Activated gamma-delta T cell treated with Interleukin-2 at 50 U/mL for 16 hours (primary cell): ENCODE results near the gene KRT36.

ENCODE experiments used
- DNase-seq: peaks from one replicate; pipeline ENCODE4 v3.0.0-alpha.2; 2020

The KRT36 gene

DNA sequence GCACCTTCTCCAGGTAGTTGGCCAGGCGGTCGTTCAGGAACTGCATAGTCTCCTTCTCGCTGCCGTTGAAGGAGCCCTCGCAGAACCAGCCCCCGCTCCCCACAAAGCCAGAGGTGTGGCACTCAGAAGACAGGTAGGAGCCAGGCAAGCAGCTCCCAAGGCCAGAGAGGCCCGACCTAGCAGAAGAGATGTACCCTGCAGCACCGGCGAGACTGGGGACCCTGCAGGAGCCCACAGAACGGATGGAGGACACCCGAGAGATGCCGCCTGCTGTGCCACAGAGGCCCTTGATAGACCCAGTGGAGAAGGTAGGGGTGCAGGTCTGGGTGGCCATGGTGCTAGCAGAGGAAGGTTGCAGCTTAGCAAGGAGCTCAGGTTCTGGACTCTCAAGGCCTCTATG, at the start of gene KRT36:
Gene KRT36 (minus strand): TSS at position 380 of the 400 bp plus-strand sequence. CDS start 46 bp downstream, at position 334.
- no peak for DNase-seq

DNA sequence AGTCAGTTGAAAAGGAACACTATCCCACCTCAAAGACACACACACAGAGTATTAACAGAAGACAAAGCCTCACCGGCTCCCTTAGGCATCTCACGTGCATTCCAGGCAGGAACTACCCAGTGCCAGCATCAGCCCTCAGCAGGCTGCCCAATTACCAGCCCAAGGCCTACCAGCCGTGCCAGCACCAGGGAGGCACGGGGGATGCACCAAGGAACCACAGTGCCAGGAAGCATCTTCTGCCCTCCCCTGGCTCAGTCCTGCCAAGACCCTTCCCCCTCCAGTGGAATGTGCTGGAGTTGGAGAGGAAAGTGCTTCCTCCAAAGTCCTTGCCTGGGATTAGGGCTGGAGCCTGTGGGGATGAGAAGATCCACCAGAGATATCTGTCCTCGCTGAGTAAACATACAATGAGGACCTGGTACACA, 49.4 kb upstream of the KRT36 start:
- DNase-seq = no peak

DNA sequence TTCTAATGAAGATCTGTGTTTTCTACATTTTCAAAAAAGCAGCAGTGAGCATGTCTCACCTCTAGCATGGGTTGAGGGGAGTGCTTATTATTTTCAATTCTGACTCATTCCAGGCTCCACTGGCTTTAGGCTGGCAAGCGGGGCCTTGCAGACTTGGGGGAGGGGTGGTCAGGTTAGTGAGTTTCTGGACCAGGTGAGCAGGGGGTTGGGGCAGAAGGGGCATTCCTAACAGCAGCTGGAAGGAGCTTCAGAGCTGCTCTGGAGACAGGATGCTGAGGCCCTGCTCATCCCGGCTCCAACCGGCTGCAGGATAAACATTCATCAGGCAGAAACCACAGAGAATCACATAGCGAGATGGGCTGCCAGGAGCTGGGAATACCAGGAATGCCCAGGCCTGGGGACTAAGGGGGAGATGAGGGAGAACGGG, 48.9 kb upstream of the KRT36 start:
- DNase-seq = no peak

DNA sequence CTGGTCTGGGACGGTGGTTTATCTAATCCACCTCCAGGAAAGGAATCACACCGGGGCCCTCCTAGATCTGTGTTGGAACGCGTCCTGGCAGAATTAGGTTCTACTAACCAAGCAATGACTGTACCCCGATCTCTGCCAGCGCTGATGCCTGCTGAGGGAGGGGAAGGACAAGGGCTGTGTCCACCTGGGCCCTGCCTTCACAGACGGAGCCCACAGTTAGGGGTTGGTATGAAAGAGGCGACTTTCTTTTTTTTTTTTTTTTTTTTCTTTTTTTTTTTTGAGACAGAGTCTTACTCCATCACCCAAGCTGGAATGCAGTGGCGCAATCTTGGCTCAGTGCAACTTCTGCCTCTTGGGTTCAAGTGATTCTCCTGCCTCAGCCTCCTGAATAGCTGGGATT, 48.3 kb upstream of the KRT36 start:
- DNase-seq = no peak

DNA sequence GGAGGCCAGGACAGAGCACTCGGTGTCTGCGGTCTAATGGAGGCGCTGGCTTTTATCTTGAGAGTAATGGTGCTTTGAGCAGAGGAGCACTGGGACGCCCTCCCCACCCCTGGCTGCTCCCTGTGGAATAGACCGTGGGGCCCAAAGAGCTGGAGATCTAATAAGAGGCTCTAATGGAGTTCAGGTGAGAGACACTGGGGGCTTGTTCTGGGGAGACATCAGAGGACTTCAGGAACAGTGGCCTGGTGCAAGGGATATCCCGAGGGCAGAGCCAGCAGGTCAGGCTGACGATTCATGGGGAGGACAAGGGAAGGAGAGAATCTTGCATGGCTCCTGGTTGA, 47.9 kb upstream of the KRT36 start:
- DNase-seq = no peak

DNA sequence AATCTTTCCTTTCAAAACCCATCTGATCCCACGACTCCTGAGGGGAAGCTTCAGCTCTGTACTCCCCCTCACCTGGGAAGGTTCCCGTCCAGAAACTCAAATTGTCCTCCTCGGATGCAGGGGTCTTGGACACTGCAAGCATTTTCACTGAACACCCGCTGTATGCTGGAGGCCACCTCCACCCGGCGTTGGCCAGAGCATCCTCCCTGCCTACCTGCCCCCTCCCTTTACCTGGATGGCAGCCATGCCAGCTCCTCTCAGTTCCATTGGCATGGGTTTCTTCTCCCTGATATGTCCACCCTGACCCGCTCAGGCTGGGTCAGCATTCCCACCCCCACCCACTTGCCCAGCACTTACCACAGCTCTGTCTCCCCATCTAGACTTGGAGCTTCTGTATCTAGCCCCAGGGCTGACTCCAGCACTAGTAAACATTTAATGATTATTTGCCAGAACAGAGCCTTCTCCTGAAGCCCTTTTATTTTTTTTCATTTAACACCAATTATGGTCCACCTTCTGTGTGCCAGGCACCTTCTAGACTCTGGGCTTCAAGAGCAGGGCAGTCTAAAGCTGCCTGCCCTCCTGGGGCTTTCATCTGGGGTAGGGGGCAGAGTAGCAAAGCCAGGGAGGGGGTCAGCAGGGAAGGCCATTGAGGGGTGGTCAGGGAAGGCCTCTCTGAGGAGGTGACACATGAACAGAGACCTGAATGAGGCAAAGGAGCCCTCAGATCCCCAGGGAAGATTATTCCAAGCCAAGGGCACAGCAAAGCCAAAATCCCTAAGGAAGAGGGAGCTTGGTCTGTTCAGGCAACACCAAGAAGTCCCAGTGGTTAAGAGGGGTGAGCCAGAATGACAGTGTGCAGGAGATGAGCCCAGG, 47.3 kb upstream of the KRT36 start:
- no peak for DNase-seq

DNA sequence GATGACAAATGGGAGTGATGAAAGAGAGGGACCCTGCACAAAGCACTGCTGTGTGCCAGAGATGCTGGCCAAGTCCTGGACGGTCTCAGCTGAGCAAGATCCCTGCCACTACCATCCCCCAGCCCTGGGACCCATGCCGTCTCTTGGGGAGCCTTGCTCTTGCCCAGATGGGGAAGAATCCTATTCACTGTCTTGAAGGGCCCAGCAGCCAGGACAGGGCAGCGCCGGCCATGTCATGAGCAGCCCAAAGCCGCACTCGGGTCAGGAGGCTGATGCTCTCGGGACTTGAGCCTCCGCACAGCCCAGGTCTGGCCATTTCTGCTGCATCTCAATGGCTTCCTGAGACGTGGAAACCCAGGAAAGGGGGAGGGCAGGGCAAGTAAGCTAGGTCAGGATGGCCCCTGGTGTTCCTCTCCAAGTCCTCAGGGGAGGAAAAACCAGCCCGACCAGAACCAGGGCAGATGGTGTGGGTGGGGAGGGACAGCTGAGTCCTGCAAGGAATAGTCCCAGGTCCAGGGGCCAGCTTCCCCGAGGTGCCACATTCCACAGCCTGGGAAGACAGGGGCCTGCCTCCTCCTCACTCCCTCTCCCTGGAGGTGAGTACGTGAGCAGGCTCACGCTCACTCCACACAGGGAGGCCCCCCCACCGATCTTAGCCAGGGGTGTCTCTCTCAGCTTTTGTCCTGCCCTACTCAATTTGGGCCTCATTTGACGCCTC, 46.2 kb upstream of the KRT36 start:
- no peak for DNase-seq

DNA sequence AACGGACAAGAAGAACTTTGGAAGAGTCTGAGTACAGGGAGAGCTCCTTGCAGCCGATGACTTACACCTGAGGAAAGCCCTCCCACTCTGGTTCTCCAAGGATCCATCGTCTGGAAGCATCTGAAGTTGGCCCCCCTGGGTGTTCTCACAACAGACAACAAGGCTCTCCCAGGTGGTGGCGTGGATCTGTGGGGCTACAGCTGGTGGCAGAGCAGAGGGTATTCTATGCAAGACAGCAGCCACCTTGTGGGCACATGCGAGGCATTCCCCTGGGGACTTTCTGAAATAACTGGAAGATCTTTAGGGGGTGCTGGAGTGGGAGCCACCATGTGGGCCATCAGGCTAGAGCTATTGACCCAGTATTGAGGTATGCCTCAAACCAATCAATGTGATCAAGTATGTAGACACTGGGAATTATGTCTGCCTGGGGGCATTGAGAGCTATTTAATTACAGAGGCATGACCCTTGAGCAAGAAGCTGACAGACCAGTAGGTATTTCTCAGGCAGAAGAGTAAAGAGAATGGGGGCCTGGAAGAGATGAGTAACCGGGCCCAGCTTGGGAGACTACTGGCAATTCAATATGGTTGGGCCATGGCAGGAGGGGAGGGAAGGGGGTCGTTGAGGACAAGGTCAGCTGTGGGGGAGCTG, 45.3 kb upstream of the KRT36 start:
- DNase-seq = no peak

DNA sequence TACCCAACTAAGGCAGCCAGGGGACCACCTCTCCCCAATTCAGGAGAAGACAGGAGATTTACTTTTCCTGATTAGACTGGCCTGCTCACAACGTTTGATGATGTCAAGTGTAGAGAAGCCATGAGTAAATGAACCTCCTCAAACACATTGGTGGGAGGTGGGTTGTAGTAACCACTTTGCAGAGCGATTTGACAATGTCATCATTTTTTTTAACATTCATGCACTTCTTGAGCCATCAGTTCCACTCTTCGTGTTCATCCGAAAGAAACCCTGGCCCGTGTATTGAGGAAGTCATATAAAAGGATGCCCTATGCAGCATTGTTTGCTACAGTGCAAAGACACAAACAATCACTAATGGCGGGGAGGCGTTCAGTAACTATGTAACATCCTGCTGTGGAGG, 43.9 kb upstream of the KRT36 start:
- DNase-seq = no peak

DNA sequence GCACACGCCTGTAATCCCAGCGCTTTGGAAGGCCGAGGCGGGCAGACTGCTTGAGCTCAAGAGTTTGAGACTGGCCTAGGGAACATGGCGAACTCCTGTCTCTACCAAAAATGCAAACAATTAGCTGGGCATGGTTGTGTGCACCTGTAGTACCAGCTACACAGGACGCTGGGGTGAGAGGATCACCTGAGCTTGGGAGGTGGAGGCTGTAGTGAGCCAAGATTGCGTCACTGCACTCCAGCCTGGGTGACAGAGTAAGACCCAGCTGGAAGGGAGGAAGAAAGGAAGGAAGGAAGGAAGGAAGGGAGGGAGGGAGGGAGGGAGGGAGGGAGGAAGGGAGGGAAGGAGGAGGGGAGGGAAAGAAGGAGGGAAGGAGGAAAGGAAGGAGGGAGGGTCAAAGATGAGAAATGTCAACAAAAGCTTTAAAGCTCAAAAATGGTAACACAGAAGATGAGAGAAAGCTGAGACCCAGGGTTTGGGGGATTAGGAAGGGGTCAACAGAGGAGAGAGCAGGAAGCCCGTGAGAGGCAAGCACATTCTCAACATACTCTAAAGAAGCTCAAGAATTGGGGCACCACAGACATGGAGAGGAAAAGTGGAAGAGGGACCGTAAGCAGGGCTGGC, 43.3 kb upstream of the KRT36 start:
- no peak for DNase-seq

DNA sequence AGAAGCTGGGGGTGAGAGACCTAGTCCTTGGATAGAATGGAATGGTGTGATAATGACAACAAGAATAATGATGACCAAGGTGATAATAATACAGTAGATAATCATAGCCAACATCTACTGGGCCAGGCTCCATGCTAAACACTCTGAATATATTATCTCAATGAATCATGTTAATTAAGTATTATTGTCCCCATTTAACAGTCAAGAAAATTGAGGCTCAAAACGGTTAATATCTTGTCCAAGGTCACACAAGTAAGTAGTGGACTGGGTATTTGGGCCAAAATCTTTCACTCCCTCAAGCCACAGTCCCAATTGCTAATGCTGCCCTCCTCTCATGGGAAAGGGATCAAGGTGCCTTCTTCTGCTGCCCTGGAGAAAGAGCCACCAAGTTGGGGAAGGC, 42.3 kb upstream of the KRT36 start:
- no peak for DNase-seq

DNA sequence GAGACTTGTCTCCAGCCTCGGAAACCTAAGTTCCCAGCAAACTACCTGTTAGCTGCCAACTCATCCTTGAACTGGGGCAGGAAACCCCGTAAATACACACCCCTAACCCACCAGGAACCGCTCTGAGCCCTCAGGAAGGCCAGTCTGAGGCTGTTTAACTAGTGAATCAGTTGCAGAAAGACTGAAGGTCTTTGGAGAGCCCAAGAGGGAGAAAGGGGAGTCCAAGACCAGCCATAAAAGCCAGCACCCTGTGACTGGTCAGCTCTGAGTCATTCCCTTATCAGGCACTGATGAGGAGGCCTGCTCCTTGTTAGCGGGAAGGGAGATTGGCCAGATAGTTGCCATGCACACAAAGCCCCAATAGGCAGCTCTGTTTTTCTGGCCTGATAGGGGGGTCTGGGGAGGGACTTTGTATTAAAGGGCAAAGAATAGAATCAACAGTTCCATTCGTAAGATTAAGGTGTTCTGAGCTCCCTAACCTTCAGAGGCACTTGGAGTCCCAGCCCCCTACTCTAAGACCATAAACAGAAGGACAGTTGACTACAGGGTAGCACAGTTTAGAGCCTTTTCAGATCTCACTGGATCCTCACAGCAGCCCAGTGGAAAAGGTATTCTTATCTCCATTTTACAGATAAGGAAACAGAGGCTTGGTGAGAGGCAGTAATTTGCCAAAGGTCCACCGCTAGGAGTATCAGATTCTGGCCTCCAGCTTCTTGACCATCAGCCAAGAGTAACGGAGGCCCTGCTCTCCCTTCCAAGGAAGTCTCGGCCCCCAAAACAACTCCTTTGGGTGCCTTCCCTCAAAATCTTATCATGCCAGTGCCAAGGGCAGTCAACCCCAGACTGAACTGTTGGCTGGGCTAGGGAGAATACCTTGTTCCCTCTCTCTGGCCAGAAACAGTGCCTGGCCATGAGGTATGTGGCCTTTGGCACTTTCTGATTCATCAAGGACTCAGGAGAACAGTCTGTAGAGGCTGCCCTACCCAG, 40.6 kb upstream of the KRT36 start:
- DNase-seq = no peak

DNA sequence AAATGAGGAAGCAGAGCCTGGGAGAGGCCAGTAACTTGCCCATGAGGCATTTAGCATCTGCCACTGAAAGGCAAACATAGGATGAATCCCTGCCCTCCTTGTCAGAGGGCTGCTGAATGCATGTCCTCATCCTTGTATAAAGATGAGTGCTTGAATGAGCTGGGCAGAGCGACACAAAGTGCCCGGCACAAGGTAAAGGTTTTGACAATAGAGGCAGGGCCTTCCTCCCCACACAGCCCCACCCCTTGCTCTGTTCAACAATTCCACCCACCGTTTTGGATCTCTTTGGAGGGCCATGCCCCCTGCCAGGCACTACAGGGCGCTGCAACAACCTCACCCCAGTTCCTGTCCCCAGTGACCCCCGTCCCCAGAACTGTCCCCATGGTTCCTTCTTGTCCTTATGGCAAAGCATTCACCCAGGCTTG, 39.8 kb upstream of the KRT36 start:
- DNase-seq = no peak

DNA sequence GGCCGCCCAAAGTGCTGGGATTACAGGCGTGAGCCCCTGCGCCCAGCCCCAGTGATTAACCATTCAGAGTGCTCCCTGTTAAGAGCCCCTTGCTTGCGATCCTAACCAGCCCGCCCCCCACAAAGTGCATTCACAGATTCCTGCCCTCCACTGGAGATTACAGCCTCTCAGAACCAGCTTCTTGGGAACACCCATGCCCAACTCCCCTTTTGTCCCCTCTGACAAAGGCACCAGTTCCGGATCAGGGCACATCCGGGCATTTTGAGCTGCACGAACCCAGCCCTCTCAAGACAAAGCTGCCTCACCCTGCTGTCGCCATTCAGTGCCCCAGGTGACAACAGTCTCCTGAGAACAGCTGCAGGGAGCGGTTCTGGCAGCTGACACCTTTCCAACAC, 39.2 kb upstream of the KRT36 start:
- DNase-seq = no peak

DNA sequence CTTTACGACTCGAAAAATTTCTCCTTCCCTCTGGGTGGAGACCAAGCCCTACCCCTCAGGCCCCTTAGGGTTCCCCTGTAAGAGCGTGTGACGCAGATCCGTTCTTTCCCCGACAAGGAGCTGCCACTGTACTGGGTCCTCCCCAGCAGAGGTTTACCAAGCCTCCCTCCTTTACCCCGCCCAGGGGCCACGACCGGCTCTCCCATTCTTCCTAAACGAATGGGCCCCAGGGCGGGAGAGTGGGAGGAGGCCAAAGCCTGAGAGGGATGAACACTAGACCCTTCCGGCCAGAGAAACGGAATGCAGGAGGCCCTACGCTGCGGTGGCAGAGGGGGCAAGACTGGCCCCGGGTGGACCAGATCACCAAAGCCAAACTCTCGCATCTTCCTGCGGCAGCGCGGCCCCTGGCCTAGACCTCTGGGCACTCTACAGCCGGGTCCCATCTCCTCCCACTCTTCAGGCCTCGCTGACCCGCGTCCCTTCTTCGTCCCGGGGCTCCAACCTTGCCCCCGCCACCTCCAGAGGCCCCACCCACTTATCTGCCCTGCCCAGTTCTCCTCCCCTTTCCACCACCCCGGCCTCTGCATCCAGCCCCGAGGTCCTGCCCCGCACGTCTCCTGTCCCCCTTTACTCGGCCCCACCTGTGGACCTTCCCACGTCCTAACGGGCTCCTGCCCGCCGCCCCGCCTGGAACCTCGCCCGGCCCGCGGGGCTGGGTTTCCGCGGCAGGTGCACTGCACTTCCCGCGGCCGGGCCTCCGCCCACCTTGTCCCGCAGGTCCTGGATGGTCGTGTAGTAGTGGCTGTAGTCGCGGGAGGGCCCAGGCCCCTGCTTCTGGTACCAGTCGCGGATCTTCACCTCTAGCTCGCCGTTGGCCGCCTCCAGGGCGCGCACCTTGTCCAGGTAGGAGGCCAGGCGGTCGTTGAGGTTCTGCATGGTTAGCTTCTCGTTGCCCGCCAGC, 37.6 kb upstream of the KRT36 start:
- no peak for DNase-seq

DNA sequence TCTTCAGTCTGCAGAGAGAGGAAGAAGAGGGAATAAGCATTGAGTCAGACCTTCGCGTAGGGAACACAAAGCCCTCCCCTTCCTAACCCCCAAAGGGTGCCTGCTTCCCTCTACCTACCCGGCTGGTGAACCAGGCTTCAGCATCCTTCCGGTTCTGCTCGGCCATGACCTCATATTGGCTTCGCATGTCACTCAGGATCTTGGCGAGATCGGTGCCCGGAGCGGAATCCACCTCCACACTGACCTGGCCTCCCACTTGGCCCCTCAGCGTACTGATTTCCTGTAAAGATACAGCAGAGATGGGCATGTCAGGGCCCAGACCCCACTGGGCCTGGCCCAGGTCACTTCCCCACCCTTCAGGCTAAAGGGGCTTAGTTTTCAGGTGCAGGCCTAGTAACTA, 34.6 kb upstream of the KRT36 start:
- DNase-seq = no peak

DNA sequence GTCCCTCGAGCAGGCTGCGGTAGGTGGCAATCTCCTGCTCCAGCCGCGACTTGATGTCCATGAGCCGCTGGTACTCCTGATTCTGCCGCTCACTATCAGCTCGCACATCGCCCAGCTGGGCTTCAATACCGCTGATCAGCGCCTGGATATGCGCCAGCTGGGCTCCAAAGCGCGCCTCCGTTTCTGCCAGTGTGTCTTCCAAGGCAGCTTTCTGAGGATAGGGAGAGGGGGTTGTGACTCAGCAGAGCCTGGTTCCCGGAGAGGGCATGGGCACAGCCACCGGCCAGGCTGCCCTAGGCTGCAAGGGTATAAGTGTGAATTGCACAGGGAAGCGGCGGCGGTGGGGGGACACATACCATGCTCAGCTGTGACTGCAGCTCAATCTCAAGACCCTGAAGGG, 34.1 kb upstream of the KRT36 start:
- no peak for DNase-seq

DNA sequence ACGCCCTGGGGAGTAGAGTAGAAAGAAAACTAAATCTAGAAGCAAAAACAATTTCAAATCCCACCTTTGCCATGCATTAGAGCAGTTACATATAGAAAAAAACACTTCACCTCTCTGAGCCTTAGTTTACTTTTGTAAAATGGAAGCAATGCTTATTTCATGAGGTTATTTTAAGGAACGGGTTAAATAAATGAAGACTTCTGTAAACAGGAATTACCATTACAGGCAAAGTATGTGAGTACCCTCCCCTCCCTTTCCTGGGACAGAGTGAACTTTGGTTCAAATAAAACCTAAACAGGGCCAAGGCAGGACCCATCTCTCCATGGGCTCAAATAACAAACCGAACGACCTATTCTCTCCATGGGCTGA, 33.5 kb upstream of the KRT36 start:
- DNase-seq = no peak

DNA sequence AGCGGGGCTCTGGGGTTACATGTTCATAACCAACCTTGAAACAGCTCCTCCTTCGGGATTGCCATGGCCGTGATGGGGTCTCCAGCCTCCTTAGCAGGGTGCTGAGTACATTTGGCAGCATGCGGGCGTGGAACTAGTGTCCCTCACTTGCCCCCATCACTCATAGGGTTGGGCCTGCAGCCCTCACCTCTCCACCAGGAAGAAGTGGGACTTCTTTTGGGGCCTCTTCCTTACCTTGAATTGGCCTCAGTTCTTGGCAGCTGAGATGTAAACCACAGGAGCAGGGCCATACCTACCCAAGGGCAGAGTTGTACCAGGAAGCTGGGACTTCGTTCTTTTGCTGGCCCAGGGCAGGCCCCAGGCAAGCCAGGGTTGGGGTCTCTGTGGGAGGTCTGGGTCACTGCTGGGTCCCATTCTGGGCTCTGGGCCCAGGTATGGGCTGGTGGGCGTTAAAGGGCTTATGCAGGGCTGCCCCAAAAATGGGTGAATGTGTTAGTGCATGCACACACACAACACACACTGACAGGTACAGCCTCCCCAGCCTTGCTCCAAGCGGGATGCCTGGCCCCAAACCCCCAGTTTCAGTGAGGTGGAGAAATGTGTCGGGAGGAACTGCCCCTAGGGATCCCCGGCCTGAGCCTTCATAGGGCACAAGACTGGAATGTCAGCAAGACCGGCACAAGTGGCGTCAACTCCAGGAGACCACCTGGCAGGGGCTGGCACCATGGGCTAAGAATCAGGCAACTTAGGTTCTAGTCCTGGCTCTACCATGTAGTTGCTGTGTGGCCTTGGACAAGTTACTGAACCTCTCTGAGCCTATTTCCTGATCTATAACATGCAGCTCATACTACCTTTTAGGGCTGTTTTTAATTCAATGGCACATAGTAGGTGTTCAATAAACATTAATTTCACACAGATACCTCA, 32.9 kb upstream of the KRT36 start:
- DNase-seq = no peak
